Measurements from ENCODE around the gene ARGLU1.
"Not testable (repeated sequence)": the region's sequence is repeated elsewhere in the genome, so short reads cannot be mapped to it uniquely, and the experiment has no call there.

- not testable (repeated sequence) for TF ChIP-seq BHLHE40 (IDR thresholded peaks at IDR 0.05; ENCODE audit: borderline replicate concordance); ZNF384 (IDR thresholded peaks at IDR 0.05); NFRKB (IDR thresholded peaks at IDR 0.05); FOXM1 (IDR thresholded peaks at IDR 0.05; ENCODE audit: borderline replicate concordance); FOXK2 (IDR thresholded peaks at IDR 0.05); SUZ12 (IDR thresholded peaks at IDR 0.05); LEF1 (IDR thresholded peaks at IDR 0.05; ENCODE audit: borderline replicate concordance)
Measured at GRCh38 chr13:106600798-106601135, 32.8 kb upstream of the ARGLU1 start.
